ENCODE measurements around the gene CARD11. TPM values are rescaled to one million over a fixed set of nuclear protein-coding genes. Genes with fewer than 3 reads are reported as not detected.
A peak's percentile ranks its signal among the peaks of the same experiment; 100 is the strongest.

The CARD11 gene
- total RNA-seq, 1 donor from 2014 or later: 9.3 TPM

GRCh38 chr7:2975821-2976371 lies 67.8 kb downstream of the CARD11 start:
- H3K36me3 Mint-ChIP-seq: no peaks in the 10 kb centered on the region
- H3K4me1 Mint-ChIP-seq: no peaks in the 10 kb centered on the region
- H3K27me3 Mint-ChIP-seq (ENCODE audit: low read depth): no peaks in the 10 kb centered on the region
- no peak overlapping the region for H3K27ac Mint-ChIP-seq
- no peak for DNase-seq (ENCODE audit: low spot score in 2 of 2, unreplicated experiment in 2 of 2)
- no peaks in the 10 kb centered on the region for H3K9me3 Mint-ChIP-seq
- no peak for TF ChIP-seq CTCF (IDR thresholded peaks at IDR 0.05; ENCODE audit: unreplicated experiment)
- no peak overlapping the region for H3K4me3 Mint-ChIP-seq

GRCh38 chr7:2974093-2974819 lies 69.4 kb downstream of the CARD11 start:
- DNase-seq (ENCODE audit: low spot score in 2 of 2, unreplicated experiment in 2 of 2): no peak
- Mint-ChIP-seq H3K4me3 (no peak overlapping the region), H3K4me1 (no peaks in the 10 kb centered on the region), H3K9me3 (no peaks in the 10 kb centered on the region), H3K36me3 (no peaks in the 10 kb centered on the region), H3K27me3 (ENCODE audit: low read depth) (no peaks in the 10 kb centered on the region), H3K27ac (no peak overlapping the region)
- no peak for TF ChIP-seq CTCF (IDR thresholded peaks at IDR 0.05; ENCODE audit: unreplicated experiment)

GRCh38 chr7:2972835-2973161 lies 70.9 kb downstream of the CARD11 start:
- Mint-ChIP-seq H3K27ac (no peak overlapping the region), H3K4me3 (no peak overlapping the region), H3K36me3 (no peaks in the 10 kb centered on the region), H3K9me3 (no peaks in the 10 kb centered on the region), H3K27me3 (ENCODE audit: low read depth) (no peaks in the 10 kb centered on the region), H3K4me1 (no peaks in the 10 kb centered on the region)
- peak in 1 of 2 experiments; percentile 21 for DNase-seq (ENCODE audit: low spot score in 2 of 2, unreplicated experiment in 2 of 2)
- TF ChIP-seq CTCF (IDR thresholded peaks at IDR 0.05; ENCODE audit: unreplicated experiment): no peak

GRCh38 chr7:2971914-2972834 lies 71.5 kb downstream of the CARD11 start:
- TF ChIP-seq CTCF (IDR thresholded peaks at IDR 0.05; ENCODE audit: unreplicated experiment): no peak
- H3K9me3 Mint-ChIP-seq: no peaks in the 10 kb centered on the region
- H3K4me1 Mint-ChIP-seq: no peaks in the 10 kb centered on the region
- peak in 1 of 2 experiments; percentile 9 for DNase-seq (ENCODE audit: low spot score in 2 of 2, unreplicated experiment in 2 of 2)
- no peaks in the 10 kb centered on the region for H3K36me3 Mint-ChIP-seq
- no peak overlapping the region for H3K27ac Mint-ChIP-seq
- H3K27me3 Mint-ChIP-seq (ENCODE audit: low read depth): no peaks in the 10 kb centered on the region
- no peak overlapping the region for H3K4me3 Mint-ChIP-seq

GRCh38 chr7:2970861-2971260 lies 72.8 kb downstream of the CARD11 start:
- DNase-seq (ENCODE audit: low spot score in 2 of 2, unreplicated experiment in 2 of 2): peak in 1 of 2 experiments; percentile 19
- no peaks in the 10 kb centered on the region for H3K4me1 Mint-ChIP-seq
- H3K36me3 Mint-ChIP-seq: no peaks in the 10 kb centered on the region
- peaks cover 11% of the 10 kb centered on the region for H3K9me3 Mint-ChIP-seq
- H3K4me3 Mint-ChIP-seq: no peak overlapping the region
- no peaks in the 10 kb centered on the region for H3K27me3 Mint-ChIP-seq (ENCODE audit: low read depth)
- TF ChIP-seq CTCF (IDR thresholded peaks at IDR 0.05; ENCODE audit: unreplicated experiment): no peak
- no peak overlapping the region for H3K27ac Mint-ChIP-seq
